ENCODE results near the gene OR52N5. TPM values are rescaled to one million over a fixed set of nuclear protein-coding genes. Genes with fewer than 3 reads are reported as not detected.

The OR52N5 gene
- total and polyA plus RNA-seq, 2 donors (not counting 1 experiment from before 2014, with no cell fraction given), result not detected

DNA sequence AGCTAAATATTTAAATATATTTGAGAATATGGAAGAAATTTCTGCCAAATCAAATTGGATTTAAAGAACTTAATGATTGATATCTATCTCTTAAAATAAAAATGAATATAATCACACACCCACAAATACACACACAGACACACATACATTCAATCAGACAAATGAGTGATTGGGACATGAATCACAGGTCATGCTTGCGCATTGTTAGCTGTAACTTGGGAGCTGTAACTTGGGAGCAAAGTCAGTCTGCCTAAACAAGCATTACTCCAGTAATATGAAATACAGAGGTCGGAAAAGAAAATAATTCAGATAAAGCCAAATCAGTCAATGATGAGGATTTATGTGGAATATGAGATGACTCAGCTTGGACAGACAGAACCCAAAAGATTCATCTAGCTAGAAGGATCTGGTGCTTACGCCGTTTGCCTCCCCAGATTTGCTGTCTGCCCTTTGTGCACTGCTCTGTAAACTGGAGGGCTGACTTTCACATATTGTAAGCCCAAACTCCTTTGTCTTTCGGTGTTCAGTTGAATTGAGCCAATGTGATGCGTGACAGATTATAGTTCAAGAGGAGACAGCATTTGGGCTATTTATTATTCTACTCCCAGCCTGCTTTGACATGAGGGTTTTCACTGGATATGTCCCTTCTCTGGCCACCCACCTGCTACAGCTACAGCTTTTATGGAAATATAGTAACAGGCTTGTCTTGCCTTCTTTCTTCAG lies 45.3 kb downstream of the OR52N5 start:
- Histone ChIP-seq H3K4me3 (ENCODE audit: control extremely low read depth in 1 of 5, extremely low read depth in 1 of 5, insufficient read depth in 1 of 5, low read depth in 2 of 5, low read length in 4 of 5) (no peak overlapping the region), H3K4me2 (replicated peaks; ENCODE audit: low read depth, low read length, poor library complexity, severe bottlenecking) (no peak overlapping the region), H3K27ac (ENCODE audit: low read length in 2 of 2) (no peak overlapping the region), H4K20me1 (ENCODE audit: control insufficient read depth, insufficient read depth, low read length, poor library complexity, severe bottlenecking) (no peaks in the 10 kb centered on the region), H3K79me2 (ENCODE audit: control insufficient read depth, insufficient read depth, low read length) (no peaks in the 10 kb centered on the region), H3K27me3 (replicated peaks in 1 of 4; ENCODE audit: control extremely low read depth in 1 of 4, control insufficient read depth in 3 of 4, insufficient read depth in 4 of 4, low read length in 3 of 4) (no peaks in the 10 kb centered on the region), H3K36me3 (replicated peaks in 1 of 2; ENCODE audit: control extremely low read depth in 1 of 2, control insufficient read depth in 1 of 2, extremely low read depth in 1 of 2, insufficient read depth in 2 of 2, low read length in 1 of 2) (no peaks in the 10 kb centered on the region), H3K9me3 (ENCODE audit: control extremely low read depth in 1 of 3, control insufficient read depth in 2 of 3, insufficient read depth in 1 of 3, low read length in 2 of 3) (peaks cover 5 to 12% (median 8%) of the 10 kb centered on the region in 3 donors), H2AFZ (ENCODE audit: insufficient read depth, low read depth, low read length, poor library complexity, severe bottlenecking) (no peak overlapping the region), H3K4me1 (ENCODE audit: control insufficient read depth in 2 of 2, insufficient read depth in 2 of 2, low read length in 2 of 2) (no peaks in the 10 kb centered on the region), H3K9ac (ENCODE audit: low read length) (no peak overlapping the region)
- ATAC-seq (ENCODE audit: low read depth) (no peak), DNase-seq (no peak)
- ChIA-PET CTCF (no interaction called here), POLR2A (no interaction called here)
- Mint-ChIP-seq H3K4me3 (no peak overlapping the region), H3K27me3 (peaks cover 22% of the 10 kb centered on the region), H3K27ac (no peak overlapping the region), H3K9me3 (ENCODE audit: insufficient read depth) (peaks cover 6% of the 10 kb centered on the region), H3K4me1 (no peaks in the 10 kb centered on the region)
- intact Hi-C loops (cut with micrococcal nuclease), result no loop called here
- no peak for TF ChIP-seq EZH2 (IDR thresholded peaks at IDR 0.05; ENCODE audit: borderline replicate concordance, insufficient read depth, low read depth, low read length, poor library complexity, severe bottlenecking)
- TF ChIP-seq, protein P1, sequence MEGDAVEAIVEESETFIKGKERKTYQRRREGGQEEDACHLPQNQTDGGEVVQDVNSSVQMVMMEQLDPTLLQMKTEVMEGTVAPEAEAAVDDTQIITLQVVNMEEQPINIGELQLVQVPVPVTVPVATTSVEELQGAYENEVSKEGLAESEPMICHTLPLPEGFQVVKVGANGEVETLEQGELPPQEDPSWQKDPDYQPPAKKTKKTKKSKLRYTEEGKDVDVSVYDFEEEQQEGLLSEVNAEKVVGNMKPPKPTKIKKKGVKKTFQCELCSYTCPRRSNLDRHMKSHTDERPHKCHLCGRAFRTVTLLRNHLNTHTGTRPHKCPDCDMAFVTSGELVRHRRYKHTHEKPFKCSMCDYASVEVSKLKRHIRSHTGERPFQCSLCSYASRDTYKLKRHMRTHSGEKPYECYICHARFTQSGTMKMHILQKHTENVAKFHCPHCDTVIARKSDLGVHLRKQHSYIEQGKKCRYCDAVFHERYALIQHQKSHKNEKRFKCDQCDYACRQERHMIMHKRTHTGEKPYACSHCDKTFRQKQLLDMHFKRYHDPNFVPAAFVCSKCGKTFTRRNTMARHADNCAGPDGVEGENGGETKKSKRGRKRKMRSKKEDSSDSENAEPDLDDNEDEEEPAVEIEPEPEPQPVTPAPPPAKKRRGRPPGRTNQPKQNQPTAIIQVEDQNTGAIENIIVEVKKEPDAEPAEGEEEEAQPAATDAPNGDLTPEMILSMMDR (IDR thresholded peaks at IDR 0.05), result no peak
- WGBS (ENCODE audit: insufficient coverage), result 100% methylated on average over 3 of the region's 6 CpGs

DNA sequence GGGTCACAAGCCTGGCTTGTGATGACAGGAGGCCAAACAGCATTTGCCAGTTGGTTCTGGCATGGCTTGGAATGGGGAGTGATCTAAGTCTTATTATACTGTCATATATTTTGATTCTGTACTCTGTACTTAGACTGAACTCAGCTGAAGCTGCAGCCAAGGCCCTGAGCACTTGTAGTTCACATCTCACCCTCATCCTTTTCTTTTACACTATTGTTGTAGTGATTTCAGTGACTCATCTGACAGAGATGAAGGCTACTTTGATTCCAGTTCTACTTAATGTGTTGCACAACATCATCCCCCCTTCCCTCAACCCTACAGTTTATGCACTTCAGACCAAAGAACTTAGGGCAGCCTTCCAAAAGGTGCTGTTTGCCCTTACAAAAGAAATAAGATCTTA lies 46.1 kb downstream of the OR52N5 start:
- no peaks in the 10 kb centered on the region for H4K20me1 ChIP-seq (ENCODE audit: control insufficient read depth, insufficient read depth, low read length, poor library complexity, severe bottlenecking)
- H3K27me3 ChIP-seq (replicated peaks in 1 of 4; ENCODE audit: control extremely low read depth in 1 of 4, control insufficient read depth in 3 of 4, insufficient read depth in 4 of 4, low read length in 3 of 4), result no peaks in the 10 kb centered on the region
- CTCF ChIA-PET, result no interaction called here
- Mint-ChIP-seq H3K27me3 (peaks cover 19% of the 10 kb centered on the region), H3K27ac (no peak overlapping the region), H3K4me1 (no peaks in the 10 kb centered on the region), H3K9me3 (ENCODE audit: insufficient read depth) (peaks cover 6% of the 10 kb centered on the region), H3K4me3 (no peak overlapping the region)
- H3K4me2 ChIP-seq (replicated peaks; ENCODE audit: low read depth, low read length, poor library complexity, severe bottlenecking), result no peak overlapping the region
- intact Hi-C loops (cut with micrococcal nuclease), result no loop called here
- H3K9me3 ChIP-seq (ENCODE audit: control extremely low read depth in 1 of 3, control insufficient read depth in 2 of 3, insufficient read depth in 1 of 3, low read length in 2 of 3), result peaks cover 0 to 10% (median 8%) of the 10 kb centered on the region in 3 donors
- no peaks in the 10 kb centered on the region for H3K36me3 ChIP-seq (replicated peaks in 1 of 2; ENCODE audit: control extremely low read depth in 1 of 2, control insufficient read depth in 1 of 2, extremely low read depth in 1 of 2, insufficient read depth in 2 of 2, low read length in 1 of 2)
- H3K79me2 ChIP-seq (ENCODE audit: control insufficient read depth, insufficient read depth, low read length), result no peaks in the 10 kb centered on the region
- H3K4me3 ChIP-seq (ENCODE audit: control extremely low read depth in 1 of 5, extremely low read depth in 1 of 5, insufficient read depth in 1 of 5, low read depth in 2 of 5, low read length in 4 of 5), result no peak overlapping the region
- no peak for DNase-seq
- no peaks in the 10 kb centered on the region for H3K4me1 ChIP-seq (ENCODE audit: control insufficient read depth in 2 of 2, insufficient read depth in 2 of 2, low read length in 2 of 2)
- no peak for ATAC-seq (ENCODE audit: low read depth)
- no peak overlapping the region for H3K9ac ChIP-seq (ENCODE audit: low read length)
- H2AFZ ChIP-seq (ENCODE audit: insufficient read depth, low read depth, low read length, poor library complexity, severe bottlenecking), result no peak overlapping the region
- TF ChIP-seq EZH2 (IDR thresholded peaks at IDR 0.05; ENCODE audit: borderline replicate concordance, insufficient read depth, low read depth, low read length, poor library complexity, severe bottlenecking), result no peak
- TF ChIP-seq, protein P1 (IDR thresholded peaks at IDR 0.05), result no peak
- POLR2A ChIA-PET, result no interaction called here
- no peak overlapping the region for H3K27ac ChIP-seq (ENCODE audit: low read length in 2 of 2)
